AG04449 (cell line): ENCODE results near the gene KCNMB1.

Experiments
- CTCF ChIA-PET: fragments of 350-600 bp; formaldehyde crosslinking; extraction: SDS; loops from one replicate; lab custom pipeline; 2021; ENCODE audit warnings: antibody characterized with exemption; lab: Yijun Ruan, JAX
- POLR2A ChIA-PET: fragments of 400-600, 350-600 bp; formaldehyde crosslinking; extraction: SDS; loops from one replicate; lab custom pipeline; 2020; ENCODE audit warnings: antibody characterized with exemption, inconsistent platforms; lab: Yijun Ruan, JAX
- DNase-seq: peaks from one replicate; pipeline ENCODE4 v3.0.0-alpha.2; 2010; ENCODE audit warnings: low read depth, low spot score
- H3K4me3 ChIP-seq: 2 replicates; pipeline ENCODE4 v1.5.1; 2011; ENCODE audit warnings: low read depth, mild to moderate bottlenecking, control low read depth, low read length
- CTCF ChIP-seq: IDR thresholded peaks from one replicate; pipeline ENCODE4 v1.5.1; 2011; ENCODE audit warnings: mild to moderate bottlenecking, moderate library complexity, low read length, control low read depth, inconsistent platforms; ENCODE audit not compliant: insufficient read depth; ENCODE audit errors: missing control alignments

The KCNMB1 gene

GRCh38 chr5:170411100-170411499 lies 21.9 kb upstream of the KCNMB1 start:
- ChIA-PET CTCF (interaction anchor here (1.2 to 1.6 kb wide), 2 partner anchors 10 to 185 kb away, joined by 4 to 6 read pairs; no protein-coding TSS in a partner anchor), POLR2A (no interaction called here)
- no peak for TF ChIP-seq CTCF
- H3K4me3 ChIP-seq = no peak overlapping the region
- DNase-seq = no peak

- no peak overlapping the region for H3K4me3 ChIP-seq
- ChIA-PET CTCF (interaction anchor here (1.2 to 1.6 kb wide), 2 partner anchors 11 to 185 kb away, joined by 4 to 6 read pairs; no protein-coding TSS in a partner anchor), POLR2A (no interaction called here)
- DNase-seq = no peak
- no peak for TF ChIP-seq CTCF
Observed at GRCh38 chr5:170410401-170410800, 21.2 kb upstream of the KCNMB1 start.

GRCh38 chr5:170408877-170409660 lies 19.9 kb upstream of the KCNMB1 start:
- ChIA-PET CTCF (interaction anchor here (1.0 kb wide), 1 partner anchor 224 kb away, joined by 3 read pairs; no protein-coding TSS in a partner anchor), POLR2A (no interaction called here)
- no peak overlapping the region for H3K4me3 ChIP-seq
- no peak for DNase-seq
- no peak for TF ChIP-seq CTCF

GRCh38 chr5:170408226-170408625 lies 19.1 kb upstream of the KCNMB1 start:
- POLR2A ChIA-PET = no interaction called here
- no peak for DNase-seq
- CTCF ChIA-PET = interaction anchor here (0.7 to 1.2 kb wide), 7 partner anchors 8 to 225 kb away, joined by 3 to 4 read pairs (median 3); no protein-coding TSS in a partner anchor
- no peak overlapping the region for H3K4me3 ChIP-seq
- no peak for TF ChIP-seq CTCF

GRCh38 chr5:170407062-170407461 lies 17.9 kb upstream of the KCNMB1 start:
- DNase-seq = no peak
- CTCF ChIA-PET = interaction anchor here (1.6 kb wide), 1 partner anchor 181 kb away, joined by 5 read pairs; no protein-coding TSS in a partner anchor
- POLR2A ChIA-PET = no interaction called here
- H3K4me3 ChIP-seq = no peak overlapping the region
- TF ChIP-seq CTCF = no peak

GRCh38 chr5:170405817-170406216 lies 16.6 kb upstream of the KCNMB1 start:
- ChIA-PET CTCF (interaction anchor here (0.9 to 1.6 kb wide), 2 partner anchors 180 to 186 kb away, joined by 3 to 5 read pairs; no protein-coding TSS in a partner anchor), POLR2A (no interaction called here)
- no peak for TF ChIP-seq CTCF
- no peak overlapping the region for H3K4me3 ChIP-seq
- DNase-seq = no peak
